WTC11 (cell line): Measurements from ENCODE around the gene NFATC3.

ENCODE experiments used
- ATF3 ChIP-seq: sonication (generic); formaldehyde crosslinking; conservative IDR thresholded peaks from 2 replicates; pipeline ENCODE4 v1.8.1; 2022; ENCODE audit warnings: mild to moderate bottlenecking, missing genetic modification reagents
- CTCF ChIP-seq: fragments of 200-600 bp; IDR thresholded peaks from 2 replicates; pipeline ENCODE4 v1.8.0; 2022; ENCODE audit warnings: antibody characterized with exemption
- EMX1 ChIP-seq: fragments of 250-450 bp; sonication (Bioruptor Pico); IDR thresholded peaks from 2 replicates; pipeline ENCODE4 v1.8.0; 2021; ENCODE audit warnings: mild to moderate bottlenecking
- HMGXB4 ChIP-seq: sonication (generic); formaldehyde crosslinking; IDR thresholded peaks from 2 replicates; pipeline ENCODE4 v1.8.1; 2023; ENCODE audit warnings: mild to moderate bottlenecking, moderate library complexity, missing genetic modification reagents
- MAX ChIP-seq: sonication (generic); formaldehyde crosslinking; IDR thresholded peaks from 2 replicates; pipeline ENCODE4 v1.8.0; 2022; ENCODE audit warnings: mild to moderate bottlenecking, missing genetic modification reagents
- USF2 ChIP-seq: sonication (generic); formaldehyde crosslinking; IDR thresholded peaks from 2 replicates; pipeline ENCODE4 v1.8.1; 2023; ENCODE audit warnings: mild to moderate bottlenecking, missing genetic modification reagents, moderate library complexity

GRCh38 chr16:68263559-68264127 lies 178.5 kb downstream of the NFATC3 start:
- TF ChIP-seq EMX1 (no peak), CTCF (no peak; the same call in 1 of the 2 replicates), HMGXB4 (CRISPR knock-in tag) (no peak), USF2 (no peak), MAX (CRISPR knock-in tag) (no peak), ATF3 (no peak)
